ENCODE data around the gene RFX7.

DNA sequence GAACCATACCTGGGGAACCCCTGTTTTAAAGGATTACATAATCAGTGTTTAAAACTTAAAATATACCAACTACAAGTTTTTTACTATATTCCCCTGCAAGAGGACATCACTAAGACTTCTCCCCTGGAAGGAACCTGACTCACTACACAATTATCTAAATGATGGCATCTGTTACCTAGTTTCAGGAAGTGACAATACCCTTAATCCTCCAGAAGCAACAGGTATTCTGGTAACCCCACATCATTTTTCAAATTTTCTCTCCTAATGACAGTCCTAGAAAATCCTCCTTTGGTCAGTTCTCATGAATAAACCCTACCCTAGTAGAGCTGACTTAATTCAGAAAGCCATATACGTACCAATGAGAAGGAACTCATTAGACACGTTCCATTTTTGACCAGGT, 78.4 kb downstream of the RFX7 start:
- TF ChIP-seq CTCF (IDR thresholded peaks at IDR 0.05) (no peak), EZH2 (IDR thresholded peaks at IDR 0.05; ENCODE audit: borderline replicate concordance, insufficient read depth, low read depth, low read length, poor library complexity, severe bottlenecking) (no peak)
